SK-N-SH treated with all-trans-retinoic acid at 6 μM for 48 hours (cell line): Measurements from ENCODE around the gene CD300LB.

ENCODE experiments used
- ATAC-seq: fragments of 200-7000 bp; cut with Tn5 transposase; 3 replicates; pipeline ENCODE4 v1.9.1; 2020; ENCODE audit warnings: mild to moderate bottlenecking, moderate library complexity
- ARNTL ChIP-seq: fragments of 450-650 bp; formaldehyde crosslinking; IDR thresholded peaks from 2 replicates; pipeline ENCODE4 v1.5.0; 2020; ENCODE audit warnings: low read depth, mild to moderate bottlenecking, moderate library complexity, borderline replicate concordance
- BACH2 ChIP-seq: fragments of 250-450 bp; sonication (Bioruptor Pico); IDR thresholded peaks from 2 replicates; pipeline ENCODE4 v1.9.0; 2021; ENCODE audit warnings: mild to moderate bottlenecking, borderline replicate concordance
- ESRRG ChIP-seq: fragments of 250-450 bp; sonication (Bioruptor Pico); IDR thresholded peaks from 2 replicates; pipeline ENCODE4 v1.6.1; 2021; ENCODE audit warnings: mild to moderate bottlenecking
- GLIS3 ChIP-seq: fragments of 250-450 bp; sonication (Bioruptor Pico); IDR thresholded peaks from 2 replicates; pipeline ENCODE4 v1.5.0; 2020; ENCODE audit warnings: mild to moderate bottlenecking, moderate library complexity
- ISL1 ChIP-seq: fragments of 250-450 bp; sonication (Bioruptor Pico); IDR thresholded peaks from 2 replicates; pipeline ENCODE4 v2.1.2; 2022; ENCODE audit warnings: mild to moderate bottlenecking, moderate library complexity
- OSR1 ChIP-seq: fragments of 250-450 bp; sonication (Bioruptor Pico); IDR thresholded peaks from 2 replicates; pipeline ENCODE4 v1.8.0; 2022; ENCODE audit warnings: moderate library complexity, mild to moderate bottlenecking, inconsistent platforms
- PPARA ChIP-seq: fragments of 250-450 bp; sonication (Bioruptor Pico); IDR thresholded peaks from 2 replicates; pipeline ENCODE4 v1.5.0; 2020; ENCODE audit warnings: mild to moderate bottlenecking, borderline replicate concordance
- RARB ChIP-seq: fragments of 250-450 bp; sonication (Bioruptor Pico); IDR thresholded peaks from 2 replicates; pipeline ENCODE4 v1.8.0; 2021; ENCODE audit warnings: mild to moderate bottlenecking, moderate library complexity
- SNAI2 ChIP-seq: fragments of 250-450 bp; sonication (Bioruptor Pico); IDR thresholded peaks from 2 replicates; pipeline ENCODE4 v1.5.0; 2020; ENCODE audit warnings: mild to moderate bottlenecking, moderate library complexity
- TCF4 ChIP-seq: fragments of 250-450 bp; sonication (Bioruptor Pico); IDR thresholded peaks from 2 replicates; pipeline ENCODE4 v1.8.0; 2021; ENCODE audit warnings: mild to moderate bottlenecking, moderate library complexity, borderline replicate concordance
- TOX ChIP-seq: fragments of 250-450 bp; sonication (Bioruptor Pico); IDR thresholded peaks from 2 replicates; pipeline ENCODE4 v1.8.0; 2021; ENCODE audit warnings: mild to moderate bottlenecking, moderate library complexity, borderline replicate concordance
- ZC3H10 ChIP-seq: fragments of 250-450 bp; sonication (Bioruptor Pico); IDR thresholded peaks from 2 replicates; pipeline ENCODE4 v1.5.1; 2021; ENCODE audit warnings: mild to moderate bottlenecking, moderate library complexity
- ZFP3 ChIP-seq: fragments of 250-450 bp; sonication (Bioruptor Pico); IDR thresholded peaks from 2 replicates; pipeline ENCODE4 v1.5.0; 2020; ENCODE audit warnings: mild to moderate bottlenecking, moderate library complexity
- ZFP30 ChIP-seq: fragments of 450-650 bp; formaldehyde crosslinking; IDR thresholded peaks from 2 replicates; pipeline ENCODE4 v1.5.0; 2022; ENCODE audit warnings: mild to moderate bottlenecking, moderate library complexity
- ZNF565 ChIP-seq: fragments of 450-650 bp; formaldehyde crosslinking; conservative IDR thresholded peaks from 2 replicates; pipeline ENCODE4 v1.5.0; 2020; ENCODE audit warnings: low read depth, mild to moderate bottlenecking, moderate library complexity
- ZNF8 ChIP-seq: fragments of 450-650 bp; formaldehyde crosslinking; IDR thresholded peaks from 2 replicates; pipeline ENCODE4 v1.5.0; 2020; ENCODE audit warnings: mild to moderate bottlenecking, moderate library complexity
- TF ChIP-seq, protein P1 (sequence below): fragments of 250-450 bp; sonication (Bioruptor Pico); IDR thresholded peaks from 2 replicates; pipeline ENCODE4 v1.5.0; 2020; ENCODE audit warnings: mild to moderate bottlenecking, moderate library complexity
- TF ChIP-seq, protein P2 (sequence below): fragments of 250-450 bp; sonication (Bioruptor Pico); IDR thresholded peaks from 2 replicates; pipeline ENCODE4 v1.5.1; 2021; ENCODE audit warnings: mild to moderate bottlenecking, moderate library complexity
- TF ChIP-seq, protein P3 (sequence below): fragments of 250-450 bp; sonication (Bioruptor Pico); IDR thresholded peaks from 2 replicates; pipeline ENCODE4 v1.5.1; 2020; ENCODE audit warnings: low read depth, mild to moderate bottlenecking, moderate library complexity
- TF ChIP-seq, protein P4 (sequence below): fragments of 250-450 bp; sonication (Bioruptor Pico); IDR thresholded peaks from 2 replicates; pipeline ENCODE4 v1.8.0; 2020; ENCODE audit warnings: mild to moderate bottlenecking, moderate library complexity, borderline replicate concordance
- TF ChIP-seq, protein P5 (sequence below): fragments of 250-450 bp; sonication (Bioruptor Pico); IDR thresholded peaks from 2 replicates; pipeline ENCODE4 v1.8.0; 2021; ENCODE audit warnings: low read depth, mild to moderate bottlenecking, moderate library complexity, borderline replicate concordance

Gene CD300LB

DNA sequence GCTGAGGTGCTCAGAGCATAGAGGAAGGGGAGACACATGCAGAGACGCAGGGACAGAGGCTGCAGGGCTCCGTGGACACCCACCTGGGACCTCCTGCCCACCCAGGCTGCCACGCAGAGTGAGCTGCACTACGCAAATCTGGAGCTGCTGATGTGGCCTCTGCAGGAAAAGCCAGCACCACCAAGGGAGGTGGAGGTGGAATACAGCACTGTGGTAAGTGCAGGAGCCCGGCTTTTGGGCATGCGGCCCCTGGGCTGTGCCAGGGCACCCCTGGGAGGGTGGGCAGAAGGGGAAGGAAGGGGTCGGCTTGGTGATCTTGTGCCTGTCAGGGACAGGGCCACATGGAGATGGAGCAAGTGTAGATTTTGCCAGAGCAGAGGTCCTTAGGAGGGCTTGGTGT is 49.7 kb downstream of the CD300LB start:
- TF ChIP-seq BACH2 (CRISPR knock-in tag) (no peak), ZNF565 (CRISPR knock-in tag) (no peak), ZNF8 (no peak), GLIS3 (CRISPR knock-in tag) (no peak), TOX (no peak), ESRRG (CRISPR knock-in tag) (no peak), ZFP3 (CRISPR knock-in tag) (no peak)
- TF ChIP-seq, all 23 proteins: peak for 0
- no peak for ATAC-seq

DNA sequence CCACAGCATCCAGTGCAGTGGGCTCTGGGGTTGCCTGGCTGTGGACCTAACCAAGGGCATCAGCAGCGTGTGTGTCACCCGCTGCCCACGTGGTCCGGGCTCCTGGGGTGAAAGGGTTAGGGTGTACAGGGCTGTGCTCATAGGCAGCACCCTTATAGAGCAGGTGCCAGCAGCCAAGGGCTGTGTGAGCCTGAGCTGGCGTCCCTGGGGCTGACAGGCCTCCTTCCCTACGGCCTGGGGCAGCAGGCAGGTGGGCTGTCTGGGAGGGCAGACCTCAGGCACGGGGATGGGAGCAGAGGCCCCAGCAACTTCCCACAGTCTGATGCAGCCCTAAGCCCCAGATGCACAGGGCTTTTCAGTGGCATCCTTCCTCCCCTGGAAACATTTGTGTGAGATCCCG is 51.0 kb downstream of the CD300LB start:
- TF ChIP-seq SNAI2 (CRISPR knock-in tag) (no peak), PPARA (CRISPR knock-in tag) (no peak), TOX (no peak), ZNF565 (CRISPR knock-in tag) (no peak), ZC3H10 (no peak), RARB (no peak), ZFP30 (CRISPR knock-in tag) (no peak), ARNTL (CRISPR knock-in tag) (no peak), TCF4 (CRISPR knock-in tag) (no peak), ISL1 (CRISPR knock-in tag) (no peak), OSR1 (CRISPR knock-in tag) (no peak), BACH2 (CRISPR knock-in tag) (no peak), ZNF8 (no peak)
- TF ChIP-seq, protein P1, sequence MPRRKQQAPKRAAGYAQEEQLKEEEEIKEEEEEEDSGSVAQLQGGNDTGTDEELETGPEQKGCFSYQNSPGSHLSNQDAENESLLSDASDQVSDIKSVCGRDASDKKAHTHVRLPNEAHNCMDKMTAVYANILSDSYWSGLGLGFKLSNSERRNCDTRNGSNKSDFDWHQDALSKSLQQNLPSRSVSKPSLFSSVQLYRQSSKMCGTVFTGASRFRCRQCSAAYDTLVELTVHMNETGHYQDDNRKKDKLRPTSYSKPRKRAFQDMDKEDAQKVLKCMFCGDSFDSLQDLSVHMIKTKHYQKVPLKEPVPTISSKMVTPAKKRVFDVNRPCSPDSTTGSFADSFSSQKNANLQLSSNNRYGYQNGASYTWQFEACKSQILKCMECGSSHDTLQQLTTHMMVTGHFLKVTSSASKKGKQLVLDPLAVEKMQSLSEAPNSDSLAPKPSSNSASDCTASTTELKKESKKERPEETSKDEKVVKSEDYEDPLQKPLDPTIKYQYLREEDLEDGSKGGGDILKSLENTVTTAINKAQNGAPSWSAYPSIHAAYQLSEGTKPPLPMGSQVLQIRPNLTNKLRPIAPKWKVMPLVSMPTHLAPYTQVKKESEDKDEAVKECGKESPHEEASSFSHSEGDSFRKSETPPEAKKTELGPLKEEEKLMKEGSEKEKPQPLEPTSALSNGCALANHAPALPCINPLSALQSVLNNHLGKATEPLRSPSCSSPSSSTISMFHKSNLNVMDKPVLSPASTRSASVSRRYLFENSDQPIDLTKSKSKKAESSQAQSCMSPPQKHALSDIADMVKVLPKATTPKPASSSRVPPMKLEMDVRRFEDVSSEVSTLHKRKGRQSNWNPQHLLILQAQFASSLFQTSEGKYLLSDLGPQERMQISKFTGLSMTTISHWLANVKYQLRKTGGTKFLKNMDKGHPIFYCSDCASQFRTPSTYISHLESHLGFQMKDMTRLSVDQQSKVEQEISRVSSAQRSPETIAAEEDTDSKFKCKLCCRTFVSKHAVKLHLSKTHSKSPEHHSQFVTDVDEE, result no peak
- TF ChIP-seq, protein P2, sequence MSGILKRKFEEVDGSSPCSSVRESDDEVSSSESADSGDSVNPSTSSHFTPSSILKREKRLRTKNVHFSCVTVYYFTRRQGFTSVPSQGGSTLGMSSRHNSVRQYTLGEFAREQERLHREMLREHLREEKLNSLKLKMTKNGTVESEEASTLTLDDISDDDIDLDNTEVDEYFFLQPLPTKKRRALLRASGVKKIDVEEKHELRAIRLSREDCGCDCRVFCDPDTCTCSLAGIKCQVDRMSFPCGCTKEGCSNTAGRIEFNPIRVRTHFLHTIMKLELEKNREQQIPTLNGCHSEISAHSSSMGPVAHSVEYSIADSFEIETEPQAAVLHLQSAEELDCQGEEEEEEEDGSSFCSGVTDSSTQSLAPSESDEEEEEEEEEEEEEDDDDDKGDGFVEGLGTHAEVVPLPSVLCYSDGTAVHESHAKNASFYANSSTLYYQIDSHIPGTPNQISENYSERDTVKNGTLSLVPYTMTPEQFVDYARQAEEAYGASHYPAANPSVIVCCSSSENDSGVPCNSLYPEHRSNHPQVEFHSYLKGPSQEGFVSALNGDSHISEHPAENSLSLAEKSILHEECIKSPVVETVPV (CRISPR knock-in tag), result no peak
- TF ChIP-seq, protein P3, sequence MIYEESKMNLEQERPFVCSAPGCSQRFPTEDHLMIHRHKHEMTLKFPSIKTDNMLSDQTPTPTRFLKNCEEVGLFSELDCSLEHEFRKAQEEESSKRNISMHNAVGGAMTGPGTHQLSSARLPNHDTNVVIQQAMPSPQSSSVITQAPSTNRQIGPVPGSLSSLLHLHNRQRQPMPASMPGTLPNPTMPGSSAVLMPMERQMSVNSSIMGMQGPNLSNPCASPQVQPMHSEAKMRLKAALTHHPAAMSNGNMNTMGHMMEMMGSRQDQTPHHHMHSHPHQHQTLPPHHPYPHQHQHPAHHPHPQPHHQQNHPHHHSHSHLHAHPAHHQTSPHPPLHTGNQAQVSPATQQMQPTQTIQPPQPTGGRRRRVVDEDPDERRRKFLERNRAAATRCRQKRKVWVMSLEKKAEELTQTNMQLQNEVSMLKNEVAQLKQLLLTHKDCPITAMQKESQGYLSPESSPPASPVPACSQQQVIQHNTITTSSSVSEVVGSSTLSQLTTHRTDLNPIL (CRISPR knock-in tag), result no peak
- no peak for ATAC-seq

DNA sequence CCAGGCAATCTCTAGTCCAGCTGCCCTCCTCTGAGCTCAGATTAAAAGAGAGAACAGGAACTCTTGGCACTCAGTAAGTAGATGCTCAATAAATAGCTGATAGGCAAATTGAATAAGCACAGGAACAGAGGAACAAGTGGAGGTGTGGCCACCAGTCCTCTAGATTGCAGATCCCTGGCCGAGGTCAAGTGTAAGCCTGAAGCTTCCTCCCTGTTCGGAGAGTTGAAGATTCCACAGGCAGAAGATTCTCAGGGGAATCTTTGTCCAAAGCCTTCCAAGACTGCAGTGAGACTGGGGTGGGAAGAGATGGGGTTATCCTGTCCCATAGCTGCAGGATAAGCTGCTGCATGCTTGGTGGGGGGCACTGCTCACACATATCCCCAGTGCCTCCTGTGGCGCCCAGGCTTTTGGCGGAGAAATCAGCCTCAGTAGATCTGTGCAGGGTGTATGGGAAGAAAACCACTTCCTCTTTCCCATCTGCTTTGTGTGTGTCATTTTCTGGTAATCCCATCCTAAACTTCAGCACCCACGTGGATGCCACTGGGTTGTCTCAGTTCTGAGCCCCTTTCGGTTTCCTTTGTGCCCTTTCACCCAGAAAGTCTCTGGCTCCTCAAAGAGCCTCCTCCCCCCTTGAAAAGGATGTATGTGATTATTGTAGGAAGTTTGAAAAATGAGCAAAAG is 52.7 kb downstream of the CD300LB start:
- ATAC-seq, result no peak

More for the DNA sequence above, 52.7 kb downstream of the CD300LB start:
- TF ChIP-seq, protein P1, result no peak
- TF ChIP-seq BACH2 (CRISPR knock-in tag), result no peak
- TF ChIP-seq, protein P2 (CRISPR knock-in tag), result no peak
- no peak for TF ChIP-seq RARB
- TF ChIP-seq, protein P4, sequence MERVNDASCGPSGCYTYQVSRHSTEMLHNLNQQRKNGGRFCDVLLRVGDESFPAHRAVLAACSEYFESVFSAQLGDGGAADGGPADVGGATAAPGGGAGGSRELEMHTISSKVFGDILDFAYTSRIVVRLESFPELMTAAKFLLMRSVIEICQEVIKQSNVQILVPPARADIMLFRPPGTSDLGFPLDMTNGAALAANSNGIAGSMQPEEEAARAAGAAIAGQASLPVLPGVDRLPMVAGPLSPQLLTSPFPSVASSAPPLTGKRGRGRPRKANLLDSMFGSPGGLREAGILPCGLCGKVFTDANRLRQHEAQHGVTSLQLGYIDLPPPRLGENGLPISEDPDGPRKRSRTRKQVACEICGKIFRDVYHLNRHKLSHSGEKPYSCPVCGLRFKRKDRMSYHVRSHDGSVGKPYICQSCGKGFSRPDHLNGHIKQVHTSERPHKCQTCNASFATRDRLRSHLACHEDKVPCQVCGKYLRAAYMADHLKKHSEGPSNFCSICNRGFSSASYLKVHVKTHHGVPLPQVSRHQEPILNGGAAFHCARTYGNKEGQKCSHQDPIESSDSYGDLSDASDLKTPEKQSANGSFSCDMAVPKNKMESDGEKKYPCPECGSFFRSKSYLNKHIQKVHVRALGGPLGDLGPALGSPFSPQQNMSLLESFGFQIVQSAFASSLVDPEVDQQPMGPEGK (CRISPR knock-in tag), result no peak
- TF ChIP-seq, protein P5, sequence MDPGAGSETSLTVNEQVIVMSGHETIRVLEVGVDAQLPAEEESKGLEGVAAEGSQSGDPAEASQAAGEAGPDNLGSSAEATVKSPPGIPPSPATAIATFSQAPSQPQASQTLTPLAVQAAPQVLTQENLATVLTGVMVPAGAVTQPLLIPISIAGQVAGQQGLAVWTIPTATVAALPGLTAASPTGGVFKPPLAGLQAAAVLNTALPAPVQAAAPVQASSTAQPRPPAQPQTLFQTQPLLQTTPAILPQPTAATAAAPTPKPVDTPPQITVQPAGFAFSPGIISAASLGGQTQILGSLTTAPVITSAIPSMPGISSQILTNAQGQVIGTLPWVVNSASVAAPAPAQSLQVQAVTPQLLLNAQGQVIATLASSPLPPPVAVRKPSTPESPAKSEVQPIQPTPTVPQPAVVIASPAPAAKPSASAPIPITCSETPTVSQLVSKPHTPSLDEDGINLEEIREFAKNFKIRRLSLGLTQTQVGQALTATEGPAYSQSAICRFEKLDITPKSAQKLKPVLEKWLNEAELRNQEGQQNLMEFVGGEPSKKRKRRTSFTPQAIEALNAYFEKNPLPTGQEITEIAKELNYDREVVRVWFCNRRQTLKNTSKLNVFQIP (CRISPR knock-in tag), result no peak
- TF ChIP-seq ESRRG (CRISPR knock-in tag), result no peak
